Activated T-helper 1 cell treated with Interleukin-2 at 50 U/mL for 16 hours (primary cell): ENCODE results near the gene ZBTB5.
"Not testable (repeated sequence)": the region's sequence is repeated elsewhere in the genome, so short reads cannot be mapped to it uniquely, and the experiment has no call there.

Source experiments
- DNase-seq: peaks from one replicate; pipeline ENCODE4 v3.0.0-alpha.2; 2020; ENCODE audit warnings: low read depth

ZBTB5 gene

GRCh38 chr9:37485389-37486255, 20.4 kb upstream of the ZBTB5 start, which contains the start of gene POLR1E:
POLR1E (plus strand) TSS chr9:37485948; CDS start chr9:37486048, 100 bp downstream.
- DNase-seq: peak; percentile 95

- DNase-seq: no peak
These were observed 15.5 kb upstream of the ZBTB5 start for GRCh38 chr9:37480759-37481158.

GRCh38 chr9:37477987-37478619, 12.9 kb upstream of the ZBTB5 start:
- DNase-seq: not testable (repeated sequence)

GRCh38 chr9:37477443-37477842, 12.2 kb upstream of the ZBTB5 start:
- DNase-seq: not testable (repeated sequence)

GRCh38 chr9:37476930-37477329, 11.7 kb upstream of the ZBTB5 start:
- no peak for DNase-seq

- DNase-seq: no peak
These were observed 9.2 kb upstream of the ZBTB5 start for GRCh38 chr9:37474438-37474837.

GRCh38 chr9:37473982-37474381, 8.7 kb upstream of the ZBTB5 start:
- DNase-seq: not testable (repeated sequence)

- DNase-seq: no peak
These were observed 6.9 kb upstream of the ZBTB5 start for GRCh38 chr9:37471942-37472684.

GRCh38 chr9:37468620-37469019, 3.4 kb upstream of the ZBTB5 start:
- no peak for DNase-seq

GRCh38 chr9:37467530-37467929, 2.3 kb upstream of the ZBTB5 start:
- not testable (repeated sequence) for DNase-seq

- DNase-seq: no peak
These were observed 923 bp upstream of the ZBTB5 start for GRCh38 chr9:37466037-37466709.

- DNase-seq: peak; percentile 30
These were observed 613 bp downstream of the ZBTB5 start for GRCh38 chr9:37464426-37465248.

GRCh38 chr9:37464006-37464405, 1.2 kb downstream of the ZBTB5 start:
- no peak for DNase-seq

- DNase-seq: no peak
These were observed 8.4 kb downstream of the ZBTB5 start for GRCh38 chr9:37456817-37457216.

GRCh38 chr9:37455884-37456647, 9.2 kb downstream of the ZBTB5 start:
- no peak for DNase-seq

GRCh38 chr9:37454238-37454637, 11.0 kb downstream of the ZBTB5 start:
- no peak for DNase-seq

- DNase-seq: no peak
These were observed 11.4 kb downstream of the ZBTB5 start for GRCh38 chr9:37453827-37454226.

- no peak for DNase-seq
These were observed 12.6 kb downstream of the ZBTB5 start for GRCh38 chr9:37452611-37453010.

- no peak for DNase-seq
These were observed 13.6 kb downstream of the ZBTB5 start for GRCh38 chr9:37451628-37452027.

GRCh38 chr9:37449862-37450632, 15.2 kb downstream of the ZBTB5 start:
- DNase-seq: no peak
